SH-SY5Y (cell line): Measurements from ENCODE around the gene NET1.

ENCODE experiments used
- GATA2 ChIP-seq: IDR thresholded peaks from 2 replicates; pipeline ENCODE4 v1.6.1; 2011; ENCODE audit warnings: mild to moderate bottlenecking, low read depth, low read length
- GATA3 ChIP-seq: IDR thresholded peaks from 2 replicates; pipeline ENCODE4 v1.6.1; 2011; ENCODE audit warnings: low read depth, mild to moderate bottlenecking, low read length, moderate library complexity

NET1 gene

GRCh38 chr10:5477948-5478693, 65.8 kb downstream of the NET1 start:
- TF ChIP-seq GATA3 (no peak), GATA2 (no peak)

- no peak for TF ChIP-seq GATA2
Observed at GRCh38 chr10:5478694-5479305, 66.4 kb downstream of the NET1 start.

GRCh38 chr10:5479481-5480161, 67.3 kb downstream of the NET1 start:
- no peak for TF ChIP-seq GATA3
- no peak for TF ChIP-seq GATA2

- TF ChIP-seq GATA3 (no peak), GATA2 (no peak)
Observed at GRCh38 chr10:5480162-5480941, 68.0 kb downstream of the NET1 start.

- TF ChIP-seq GATA2 (no peak), GATA3 (no peak)
Observed at GRCh38 chr10:5481121-5481520, 68.8 kb downstream of the NET1 start.

GRCh38 chr10:5482016-5482415, 69.7 kb downstream of the NET1 start:
- no peak for TF ChIP-seq GATA3
- TF ChIP-seq GATA2, result no peak

- TF ChIP-seq GATA2, result no peak
- no peak for TF ChIP-seq GATA3
Observed at GRCh38 chr10:5484205-5484604, 71.8 kb downstream of the NET1 start.

GRCh38 chr10:5485290-5485689, 72.9 kb downstream of the NET1 start:
- TF ChIP-seq GATA2, result no peak

GRCh38 chr10:5485948-5486852, 73.8 kb downstream of the NET1 start:
- no peak for TF ChIP-seq GATA3
- no peak for TF ChIP-seq GATA2

GRCh38 chr10:5486853-5487235, 74.5 kb downstream of the NET1 start:
- no peak for TF ChIP-seq GATA3

- TF ChIP-seq GATA2 (no peak), GATA3 (no peak)
Observed at GRCh38 chr10:5488272-5489161, 76.2 kb downstream of the NET1 start.

- TF ChIP-seq GATA2 (no peak), GATA3 (no peak)
Observed at GRCh38 chr10:5490032-5490431, 77.7 kb downstream of the NET1 start.
